ENCODE measurements around the gene HAGHL. TPM values are rescaled to one million over a fixed set of nuclear protein-coding genes. Genes with fewer than 3 reads are reported as not detected.
"Not testable (repeated sequence)": the region's sequence is repeated elsewhere in the genome, so short reads cannot be mapped to it uniquely, and the experiment has no call there.

The HAGHL gene
- total and polyA plus RNA-seq, 9 donors = 2.6 to 25.7 (median 3.4) TPM; not detected in 1

- H3K4me1 ChIP-seq (ENCODE audit: insufficient read depth) = peaks cover 10% of the 10 kb centered on the region
- 53 to 56% (median 53%) methylated on average over 13 to 21 of the region's 21 CpGs for WGBS, 3 donors
- peaks cover 3% of the 10 kb centered on the region for H3K27me3 ChIP-seq
Observed at GRCh38 chr16:710500-711075, 16.3 kb upstream of the HAGHL start.

GRCh38 chr16:711084-711483, 15.8 kb upstream of the HAGHL start:
- TF ChIP-seq CTCF (IDR thresholded peaks at IDR 0.05) = no peak
- no peak for TF ChIP-seq EP300 (IDR thresholded peaks at IDR 0.05)
- no peak for TF ChIP-seq POLR2A (IDR thresholded peaks at IDR 0.05)
- H3K27ac ChIP-seq = no peak overlapping the region
- no peak for DNase-seq
- H3K27me3 ChIP-seq = peaks cover 3% of the 10 kb centered on the region
- peaks cover 14% of the 10 kb centered on the region for H3K4me1 ChIP-seq (ENCODE audit: insufficient read depth)
- no peaks in the 10 kb centered on the region for H3K36me3 ChIP-seq
- intact Hi-C loops (cut with DNase I) = loop anchor here in 1 of 4 donors (5.0 kb wide), 1 partner anchor 386 kb away; the partner anchor contains the start of gene C1QTNF8
- WGBS, 3 donors = 61 to 72% (median 68%) methylated on average over 10 to 12 of the region's 12 CpGs
- H3K9me3 ChIP-seq = no peaks in the 10 kb centered on the region
- H3K4me3 ChIP-seq = no peak overlapping the region

More at GRCh38 chr16:710500-711075, 16.3 kb upstream of the HAGHL start:
- no peaks in the 10 kb centered on the region for H3K36me3 ChIP-seq
- TF ChIP-seq EP300 (IDR thresholded peaks at IDR 0.05) = no peak
- TF ChIP-seq CTCF (IDR thresholded peaks at IDR 0.05) = no peak
- no peak for TF ChIP-seq POLR2A (IDR thresholded peaks at IDR 0.05)
- no peak overlapping the region for H3K27ac ChIP-seq
- H3K4me3 ChIP-seq = no peak overlapping the region
- intact Hi-C loops (cut with DNase I) = loop anchor here in 1 of 4 donors (5.0 kb wide), 1 partner anchor 387 kb away; the partner anchor contains the start of gene C1QTNF8
- no peak for DNase-seq
- no peaks in the 10 kb centered on the region for H3K9me3 ChIP-seq

- peak; percentile 58 to 83 (median 77) for DNase-seq
- 9 to 11% (median 10%) methylated on average over 25 of the region's 25 CpGs for WGBS, 3 donors
- peak; percentile 65 to 83 (median 75) for TF ChIP-seq CTCF (IDR thresholded peaks at IDR 0.05)
- no peak for TF ChIP-seq EP300 (IDR thresholded peaks at IDR 0.05)
- peaks cover 3% of the 10 kb centered on the region for H3K27me3 ChIP-seq
- intact Hi-C loops (cut with DNase I) = loop anchor here in 1 of 4 donors (5.0 kb wide), 1 partner anchor 386 kb away; the partner anchor contains the start of gene C1QTNF8
- H3K4me3 ChIP-seq = no peak overlapping the region
- peaks cover 18% of the 10 kb centered on the region for H3K4me1 ChIP-seq (ENCODE audit: insufficient read depth)
- H3K9me3 ChIP-seq = no peaks in the 10 kb centered on the region
- no peaks in the 10 kb centered on the region for H3K36me3 ChIP-seq
- no peak overlapping the region for H3K27ac ChIP-seq
Observed at GRCh38 chr16:711548-712320, 15.2 kb upstream of the HAGHL start.

- not testable (repeated sequence) for H3K27me3 ChIP-seq, H3K27ac ChIP-seq, H3K9me3 ChIP-seq, H3K36me3 ChIP-seq, DNase-seq, H3K4me3 ChIP-seq
- 40 to 53% (median 43%) methylated on average over 12 to 13 of the region's 13 CpGs for WGBS, 3 donors
- intact Hi-C loops (cut with DNase I) = loop anchor here in 1 of 4 donors (5.0 kb wide), 1 partner anchor 385 kb away; the partner anchor contains the start of gene C1QTNF8
- H3K4me1 ChIP-seq (ENCODE audit: insufficient read depth) = peaks cover 18% of the 10 kb centered on the region
Observed at GRCh38 chr16:712740-713250, 14.1 kb upstream of the HAGHL start.
